NCI-H1092 treated with DMSO at 0.1 percent for 48 hours (cell line): ENCODE measurements around the gene CLDN6.

Experiments
- DNase-seq: peaks from one replicate; lab custom pipeline; 2025; lab: John Stamatoyannopoulos, UW

The CLDN6 gene

DNA sequence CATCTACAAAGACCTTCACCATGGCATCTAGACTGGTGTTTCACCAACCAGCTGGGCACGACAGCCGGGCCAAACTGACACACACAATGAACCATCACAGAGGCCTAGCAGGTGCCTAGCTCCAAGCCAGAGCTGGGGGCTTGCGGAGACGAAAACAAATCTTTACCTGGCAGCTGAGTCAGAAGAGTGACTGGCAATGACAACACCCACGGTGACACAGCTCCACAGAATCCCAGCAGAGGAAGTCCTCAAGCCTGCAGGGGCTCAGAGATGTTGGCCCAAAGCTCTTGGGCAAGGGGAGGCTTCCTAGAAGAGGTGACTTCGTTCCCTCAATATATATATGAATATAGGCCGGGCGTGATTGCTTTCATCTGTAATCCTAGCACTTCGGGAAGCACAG lies 33.5 kb upstream of the CLDN6 start:
- DNase-seq = no peak

DNA sequence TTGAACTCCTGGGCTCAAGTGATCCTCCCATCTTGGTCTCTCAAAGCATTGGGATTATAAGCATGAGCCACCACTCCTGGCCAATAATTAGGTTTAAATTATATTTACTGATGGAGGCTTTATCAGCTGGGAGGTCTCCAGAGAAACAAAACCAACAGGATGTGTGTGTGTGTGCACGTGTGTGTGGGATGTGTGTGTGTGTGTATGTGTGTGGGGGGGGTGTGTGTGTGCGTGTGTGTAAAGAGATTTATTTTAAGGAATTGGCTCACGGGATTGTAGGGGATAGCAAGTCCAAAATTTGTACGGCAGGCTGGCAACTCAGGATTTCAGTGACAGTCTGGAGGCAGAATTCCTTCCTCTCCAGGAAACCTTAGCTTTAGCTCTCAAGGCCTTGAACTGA lies 33.0 kb upstream of the CLDN6 start:
- DNase-seq = no peak

DNA sequence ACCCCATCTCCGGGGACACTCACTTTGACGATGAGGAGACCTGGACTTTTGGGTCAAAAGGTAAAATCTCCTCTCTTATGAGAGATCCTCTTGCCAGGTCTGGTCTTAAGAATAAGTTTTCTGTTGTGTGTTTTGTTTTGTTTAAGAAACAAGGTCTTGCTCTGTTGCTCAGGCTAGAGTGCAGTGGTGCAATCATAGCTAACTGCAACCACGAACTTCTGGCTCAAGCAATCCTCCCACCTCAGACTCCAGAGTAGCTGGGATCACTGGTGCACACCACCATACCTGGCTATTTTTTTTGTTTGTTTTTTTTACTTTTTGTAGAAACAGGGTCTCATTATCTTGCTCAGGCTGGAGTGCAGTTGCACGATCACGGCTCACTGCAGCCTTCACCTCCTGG lies 32.5 kb upstream of the CLDN6 start:
- DNase-seq = no peak

DNA sequence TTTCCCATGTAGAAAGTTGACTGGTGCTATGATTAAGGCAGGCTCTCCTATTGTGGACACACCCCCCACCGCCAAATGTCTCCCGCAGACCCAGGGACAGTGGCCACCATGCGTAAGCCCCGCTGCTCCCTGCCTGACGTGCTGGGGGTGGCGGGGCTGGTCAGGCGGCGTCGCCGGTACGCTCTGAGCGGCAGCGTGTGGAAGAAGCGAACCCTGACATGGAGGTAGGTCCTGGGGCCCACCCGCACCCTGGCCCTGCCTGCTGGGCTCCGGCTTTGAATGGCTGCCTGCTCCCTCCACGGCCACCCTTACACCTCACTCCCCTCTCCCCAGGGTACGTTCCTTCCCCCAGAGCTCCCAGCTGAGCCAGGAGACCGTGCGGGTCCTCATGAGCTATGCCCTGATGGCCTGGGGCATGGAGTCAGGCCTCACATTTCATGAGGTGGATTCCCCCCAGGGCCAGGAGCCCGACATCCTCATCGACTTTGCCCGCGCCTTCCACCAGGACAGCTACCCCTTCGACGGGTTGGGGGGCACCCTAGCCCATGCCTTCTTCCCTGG lies 32.0 kb upstream of the CLDN6 start:
- DNase-seq = no peak

DNA sequence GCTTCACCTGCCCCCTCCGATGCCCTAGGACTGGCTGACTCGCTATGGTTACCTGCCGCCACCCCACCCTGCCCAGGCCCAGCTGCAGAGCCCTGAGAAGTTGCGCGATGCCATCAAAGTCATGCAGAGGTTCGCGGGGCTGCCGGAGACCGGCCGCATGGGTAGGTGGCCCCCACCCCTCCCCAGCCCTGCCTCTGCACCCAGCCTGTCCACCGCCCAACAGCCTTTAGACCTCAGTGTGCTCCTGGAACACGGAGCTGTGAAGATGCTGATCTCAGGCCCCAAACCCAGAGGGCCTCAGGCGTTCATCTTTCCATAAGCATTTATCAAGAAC lies 29.4 kb upstream of the CLDN6 start:
- DNase-seq = no peak

DNA sequence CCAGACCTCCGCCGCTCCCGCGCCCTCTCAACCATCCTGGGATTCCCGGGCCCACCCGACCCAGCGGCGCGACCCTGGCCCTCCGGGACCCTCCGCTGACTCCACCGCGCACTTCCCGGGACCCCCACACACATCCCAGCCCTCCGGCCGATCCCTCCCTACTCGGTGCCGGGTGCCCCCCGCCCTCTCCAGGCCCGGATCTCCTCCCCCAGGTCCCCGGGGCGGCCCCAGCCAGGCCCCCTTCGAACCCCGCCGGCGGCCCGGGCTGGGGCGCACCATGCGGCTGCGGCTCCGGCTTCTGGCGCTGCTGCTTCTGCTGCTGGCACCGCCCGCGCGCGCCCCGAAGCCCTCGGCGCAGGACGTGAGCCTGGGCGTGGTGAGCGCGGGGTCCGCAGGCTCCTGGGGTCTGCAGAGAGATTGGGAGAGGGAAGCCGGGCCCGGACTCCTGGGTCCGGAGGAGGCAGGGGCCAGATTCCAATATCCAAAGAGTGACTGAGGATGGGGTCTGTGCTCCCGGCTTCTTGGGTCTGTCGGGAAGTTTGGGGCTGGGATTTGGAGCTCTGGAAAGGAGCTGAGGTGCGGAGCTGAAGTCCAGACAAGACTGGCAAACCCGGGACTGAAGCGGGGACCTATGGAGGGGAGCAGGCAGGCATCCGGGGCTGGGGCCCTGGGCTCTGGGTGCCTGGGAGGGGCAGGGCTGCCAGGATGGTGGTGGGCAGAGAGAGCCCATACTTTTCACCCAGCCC lies 28.8 kb upstream of the CLDN6 start:
- no peak for DNase-seq

DNA sequence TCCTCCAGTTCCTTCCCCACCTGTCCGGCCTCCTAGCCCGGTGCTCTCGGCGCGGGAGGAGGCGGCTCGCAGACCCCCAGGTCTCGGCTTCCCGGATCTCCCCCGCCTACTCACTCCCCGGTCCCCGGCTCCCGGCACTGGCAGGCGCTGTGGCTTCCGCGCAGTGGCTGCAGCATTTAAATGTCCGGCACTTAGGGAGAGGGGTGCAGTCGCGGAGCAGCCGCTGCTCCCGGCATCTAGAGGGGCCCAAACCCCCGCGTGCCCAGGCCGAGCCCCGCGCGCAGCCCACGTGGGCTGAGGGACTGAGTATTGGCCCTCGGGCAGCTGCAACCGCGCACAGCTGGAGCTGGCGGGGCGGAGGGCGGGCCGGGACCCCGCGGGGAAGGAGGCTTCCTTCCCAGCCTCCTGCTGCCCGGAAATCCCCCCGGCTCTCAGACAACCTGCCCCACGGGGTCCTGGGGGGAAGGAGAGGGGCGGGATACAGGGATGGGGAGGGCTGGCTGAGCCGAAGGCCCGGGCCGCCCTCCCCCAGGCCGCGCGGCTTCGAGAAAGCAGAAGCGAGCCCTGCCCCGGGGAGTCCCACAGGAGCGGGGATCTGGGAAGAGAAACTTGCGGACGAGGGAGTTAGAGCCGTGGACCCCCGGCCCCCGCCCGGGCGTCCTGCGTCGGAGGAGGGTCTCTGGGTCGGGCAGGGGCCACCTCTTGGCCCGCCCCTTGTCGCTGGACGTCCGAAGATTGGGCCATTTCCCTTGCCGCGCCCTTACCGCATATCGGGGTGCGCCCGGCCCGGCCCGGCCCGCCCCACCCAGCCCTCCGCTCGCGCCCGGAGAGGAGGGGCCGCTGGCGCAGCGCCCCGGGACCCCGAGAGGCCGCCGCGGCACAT lies 28.0 kb upstream of the CLDN6 start, which contains the start of gene MMP25:
Gene MMP25 (plus strand): TSS at position 804 of the 883 bp plus-strand sequence. CDS start 357 bp downstream, outside the sequence.
- DNase-seq = no peak

DNA sequence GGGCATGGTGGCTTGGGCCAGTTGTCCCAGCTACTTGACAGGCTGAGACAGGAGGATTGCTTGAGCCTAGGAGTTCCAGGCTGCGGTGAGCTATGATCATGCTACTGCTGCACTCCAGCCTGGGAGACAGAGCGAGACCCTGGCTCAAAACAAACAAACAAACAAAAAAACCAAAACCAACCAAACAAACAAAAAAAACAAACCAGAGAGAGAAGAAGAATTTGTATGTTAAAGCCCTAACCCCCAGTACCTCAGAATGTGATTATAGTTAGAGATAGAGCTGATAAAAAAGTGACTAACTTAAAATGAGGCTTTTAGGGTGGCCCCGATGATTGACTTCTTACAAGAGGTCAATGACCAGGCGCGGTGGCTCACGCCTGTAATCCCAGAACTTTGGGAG lies 26.7 kb upstream of the CLDN6 start:
- no peak for DNase-seq

DNA sequence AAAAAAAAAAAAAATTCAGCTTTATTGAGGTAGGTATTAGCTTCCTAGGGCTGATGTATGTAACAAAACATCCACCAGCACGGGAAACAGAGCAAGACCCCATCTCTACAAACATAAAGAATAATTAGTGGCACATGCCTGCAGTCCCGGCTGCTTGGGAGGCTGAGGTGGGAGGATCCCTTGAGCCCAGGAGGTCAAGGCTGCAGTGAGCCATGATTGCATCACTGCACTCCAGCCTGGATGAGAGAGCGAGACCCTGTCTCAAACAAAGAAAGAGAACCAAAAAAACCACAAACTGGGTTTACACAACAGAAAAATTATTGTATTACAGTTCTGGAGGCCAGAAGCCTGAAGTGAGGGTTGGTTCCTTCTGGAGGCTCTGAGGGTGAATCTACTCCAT lies 24.4 kb upstream of the CLDN6 start:
- DNase-seq = no peak

DNA sequence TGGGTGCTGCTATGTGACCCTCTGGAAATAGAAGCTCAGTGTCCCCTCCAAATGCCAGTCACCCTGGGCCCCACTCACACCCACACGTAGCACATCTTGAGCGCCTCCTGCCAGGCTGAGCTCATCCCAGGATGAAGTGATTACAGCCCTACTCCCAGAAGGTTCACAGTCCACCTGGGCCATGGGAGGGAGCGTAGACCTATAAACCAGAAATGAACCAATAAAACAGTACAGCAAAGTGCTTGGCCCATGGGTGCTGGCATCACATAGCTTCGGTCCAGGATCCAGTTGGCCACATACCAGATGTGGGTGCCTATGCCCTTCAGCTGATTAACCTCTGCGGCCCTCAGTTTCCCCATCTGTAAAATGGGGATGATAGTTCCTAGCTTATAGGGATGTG lies 20.9 kb upstream of the CLDN6 start:
- no peak for DNase-seq

DNA sequence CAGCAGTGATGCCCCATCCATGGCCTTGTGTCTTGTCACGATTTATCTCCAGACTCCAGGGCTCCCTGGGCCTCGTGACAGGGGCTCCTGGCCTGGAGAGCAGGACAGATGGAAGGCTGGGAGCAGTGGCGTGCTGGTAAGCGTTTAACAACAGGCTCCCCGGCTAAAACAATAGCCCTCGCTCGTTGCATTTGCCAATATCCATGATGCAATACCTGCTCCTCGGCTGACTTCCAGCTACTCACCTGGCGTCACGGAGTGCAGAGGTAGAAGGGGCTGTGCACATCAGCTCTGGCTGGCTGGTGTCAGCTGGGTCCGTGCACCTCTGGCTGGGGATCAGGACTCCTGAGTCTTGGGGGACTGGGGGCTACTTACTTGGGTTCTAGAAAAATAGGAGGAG lies 20.3 kb upstream of the CLDN6 start:
- DNase-seq = no peak

DNA sequence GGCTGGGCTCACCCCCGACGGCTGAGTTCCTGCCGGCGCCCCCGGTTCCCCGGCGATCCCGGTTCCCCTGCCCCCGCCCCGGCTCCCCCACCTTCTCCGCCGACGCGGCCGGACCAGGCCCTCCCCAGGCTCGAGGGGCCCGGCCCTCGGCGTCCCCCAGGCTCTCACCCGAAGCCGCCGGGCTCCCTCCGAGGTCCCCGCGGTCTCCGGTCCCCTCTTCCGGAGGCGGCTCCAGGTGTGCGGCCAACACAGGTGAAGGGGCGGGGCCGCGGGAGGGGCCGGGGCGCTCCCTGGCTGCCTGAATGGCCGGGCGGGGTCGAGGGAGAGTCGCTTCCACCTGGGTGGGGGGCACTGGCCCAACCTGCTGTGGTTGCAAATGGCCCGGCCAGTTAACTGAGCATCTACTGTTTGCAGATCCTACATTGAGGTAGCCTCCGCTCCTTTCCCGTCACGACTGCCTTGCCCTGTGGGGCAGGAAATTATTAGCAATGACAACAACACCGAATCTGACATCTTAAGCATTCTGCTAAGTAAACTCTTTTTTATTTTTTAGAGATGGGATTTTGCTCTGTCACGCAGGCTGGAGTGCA lies 18.8 kb upstream of the CLDN6 start, which contains the start of gene BICDL2:
Gene BICDL2 (minus strand): TSS at position 219 of the 590 bp plus-strand sequence. CDS start 1,448 bp downstream, outside the sequence.
- DNase-seq = no peak

DNA sequence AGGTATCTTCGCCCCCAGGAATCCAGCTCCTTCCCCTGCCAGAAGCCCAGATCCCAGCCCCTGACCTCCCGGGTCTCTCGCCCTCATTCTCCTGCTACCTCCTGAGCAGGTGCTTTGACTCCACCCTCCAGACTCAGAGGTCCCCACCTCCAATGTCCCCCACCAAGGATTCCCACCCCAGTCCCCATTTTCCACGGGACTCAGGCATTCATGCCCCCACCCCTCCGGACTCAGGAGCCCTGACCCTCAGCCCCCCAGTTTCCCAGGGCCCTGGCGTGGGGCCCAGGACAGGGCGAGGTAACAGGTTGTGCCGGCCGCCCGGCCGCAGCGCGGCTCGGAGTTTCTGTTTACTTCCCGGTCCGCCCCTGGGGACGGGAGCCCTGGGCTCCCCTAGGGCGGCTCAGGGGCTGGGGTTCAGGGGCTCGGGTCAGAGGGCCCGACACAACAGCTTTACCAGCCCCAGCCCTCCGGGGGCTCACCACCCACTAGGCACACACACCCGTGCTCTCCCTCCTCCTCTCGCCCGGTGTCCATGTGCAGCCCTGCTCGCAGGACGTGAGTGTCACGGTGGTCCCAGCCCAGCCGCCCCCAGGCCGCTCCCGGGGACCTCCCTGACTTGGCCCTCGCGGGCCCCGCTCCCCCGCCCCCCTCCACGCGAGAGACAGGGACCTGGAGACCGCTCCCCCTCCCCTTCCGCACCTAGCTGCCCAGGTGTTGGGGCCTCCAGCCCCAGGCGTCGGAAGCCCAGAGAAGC lies 18.2 kb upstream of the CLDN6 start:
- DNase-seq = no peak

DNA sequence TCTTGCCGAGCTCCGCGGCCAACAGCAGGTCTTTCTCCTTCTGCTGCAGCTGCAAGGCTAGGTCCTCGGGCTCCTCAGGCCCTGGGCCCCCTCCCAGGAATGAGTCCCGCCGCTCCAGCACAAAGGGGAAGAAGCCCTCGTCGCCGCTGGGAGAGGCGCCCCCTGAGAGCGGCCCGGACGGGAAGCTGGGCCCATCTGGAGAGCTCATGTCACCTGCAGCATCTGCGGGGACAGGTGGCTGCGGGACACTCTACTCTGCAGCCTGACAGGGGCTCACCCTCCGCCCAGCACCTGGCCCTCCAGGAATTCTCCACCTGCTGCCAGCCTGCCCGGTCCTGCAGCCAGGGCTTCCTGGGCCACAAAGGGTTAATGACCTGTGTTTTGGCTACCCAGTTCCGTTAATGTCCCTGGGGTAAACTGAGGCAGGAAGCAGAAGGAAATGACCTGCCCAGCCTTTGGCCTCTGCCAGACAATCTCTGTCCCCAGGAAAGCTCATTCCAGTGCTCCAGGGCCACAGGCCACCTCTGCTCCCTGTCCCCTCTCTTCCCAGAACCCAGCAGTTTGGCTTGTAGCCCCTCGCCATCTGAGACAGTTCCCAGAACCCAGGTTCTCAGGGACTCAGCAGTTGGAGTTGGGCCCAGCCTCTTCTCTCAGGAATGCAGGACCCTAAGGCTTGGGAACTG lies 17.4 kb upstream of the CLDN6 start:
- DNase-seq = no peak

DNA sequence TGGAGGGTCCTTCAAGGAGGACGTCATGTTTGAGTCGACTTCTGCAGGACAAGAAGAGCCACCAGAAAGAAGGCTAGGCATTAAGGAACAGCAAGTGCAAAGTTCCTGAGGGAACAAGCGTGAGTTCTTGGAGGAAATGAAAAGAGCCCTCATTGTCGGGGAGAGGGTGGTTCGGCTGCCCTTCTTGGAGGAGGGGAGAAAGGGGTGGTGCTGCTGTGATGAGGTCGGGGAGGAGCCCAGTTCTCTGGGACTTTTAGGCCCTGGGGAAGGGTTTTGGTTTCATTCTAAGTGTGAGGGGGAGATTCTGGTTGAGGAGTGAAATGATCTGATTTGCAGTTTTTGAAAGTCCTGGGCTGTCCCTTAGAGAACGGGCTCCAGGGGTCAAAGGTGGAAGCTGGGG lies 14.6 kb upstream of the CLDN6 start:
- no peak for DNase-seq

DNA sequence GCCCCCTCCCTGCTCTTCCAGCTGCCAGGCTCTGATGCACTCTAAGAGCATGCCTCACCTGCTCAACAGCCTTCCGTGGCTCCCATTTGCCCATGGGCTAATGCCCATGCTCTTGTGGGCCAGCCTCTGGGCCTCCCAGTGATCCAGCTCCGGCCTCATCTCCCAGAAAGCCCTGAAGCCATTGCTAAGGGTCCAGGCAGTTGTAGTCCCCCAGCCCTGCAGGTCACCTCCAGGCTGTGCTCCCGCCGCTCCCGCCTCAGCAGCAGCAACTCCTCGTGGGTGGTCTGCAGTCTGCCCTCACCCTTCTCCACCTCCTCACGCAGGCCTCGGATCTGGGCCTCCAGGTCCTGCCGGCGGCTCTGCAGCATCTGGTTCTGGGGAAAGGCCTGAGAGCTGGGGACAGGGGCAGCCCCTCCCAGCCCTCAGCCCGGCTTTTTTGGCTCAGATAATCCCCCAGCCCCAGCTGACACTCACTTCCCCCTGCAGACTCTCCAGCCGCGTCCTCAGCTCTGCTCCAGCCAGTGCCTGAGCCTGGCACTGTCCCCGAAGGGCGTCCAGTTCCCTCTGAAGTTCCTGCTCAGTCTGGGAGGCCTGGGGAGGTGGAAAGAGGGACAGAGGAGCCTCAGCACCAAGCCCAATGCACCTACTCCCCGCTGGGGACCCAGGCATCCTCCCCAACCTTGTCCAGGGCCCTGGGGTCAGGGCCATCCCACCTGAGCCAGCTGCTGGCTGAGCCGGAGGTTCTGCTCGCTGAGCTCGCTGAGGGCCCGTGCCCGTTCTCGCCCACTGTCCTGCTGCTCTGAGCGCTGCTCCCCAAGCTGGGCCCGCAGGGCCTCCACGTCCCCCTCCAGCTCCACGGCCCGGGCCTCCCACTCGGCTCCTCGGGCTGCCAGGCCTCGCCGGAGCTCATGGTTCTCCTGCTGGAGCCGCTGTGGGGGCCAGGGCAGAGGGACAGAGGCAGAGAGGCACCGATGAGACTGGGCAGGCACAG lies 12.5 kb upstream of the CLDN6 start:
- DNase-seq = no peak

DNA sequence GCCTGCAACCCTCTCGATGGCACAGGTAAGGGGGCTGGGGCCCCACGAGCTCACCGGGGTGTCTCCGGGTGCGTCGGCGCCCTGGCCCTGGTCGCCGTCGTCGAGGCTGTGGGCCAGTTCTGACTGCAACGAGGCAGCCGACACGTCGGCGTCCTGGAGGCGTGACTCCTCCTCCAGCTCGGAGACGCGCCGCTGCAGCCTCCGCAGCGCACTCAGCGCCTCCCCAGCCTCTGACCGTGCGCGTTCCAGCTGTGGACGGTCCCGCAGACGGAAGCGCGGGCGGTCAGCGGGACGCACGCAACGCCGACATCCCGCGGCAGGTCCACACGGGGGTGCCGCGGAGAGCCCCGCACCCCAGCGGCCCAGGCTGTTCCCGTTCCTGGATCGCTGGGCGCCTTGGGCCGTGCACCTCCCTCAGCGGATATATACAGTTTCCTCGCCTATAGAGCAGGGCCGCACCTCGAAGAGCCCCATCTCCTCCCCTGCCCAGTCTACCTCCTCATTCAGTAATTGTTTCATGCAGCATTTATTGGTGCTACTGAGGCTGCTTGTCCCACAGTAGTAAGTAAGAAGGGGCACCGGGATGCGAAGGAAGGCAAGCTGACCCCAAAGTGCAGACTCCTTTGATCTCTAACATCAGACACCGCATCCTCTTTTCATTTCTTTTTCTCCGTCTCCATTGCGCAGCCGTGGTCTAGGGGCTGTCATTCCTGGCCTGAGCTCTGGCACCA lies 11.7 kb upstream of the CLDN6 start:
- no peak for DNase-seq

DNA sequence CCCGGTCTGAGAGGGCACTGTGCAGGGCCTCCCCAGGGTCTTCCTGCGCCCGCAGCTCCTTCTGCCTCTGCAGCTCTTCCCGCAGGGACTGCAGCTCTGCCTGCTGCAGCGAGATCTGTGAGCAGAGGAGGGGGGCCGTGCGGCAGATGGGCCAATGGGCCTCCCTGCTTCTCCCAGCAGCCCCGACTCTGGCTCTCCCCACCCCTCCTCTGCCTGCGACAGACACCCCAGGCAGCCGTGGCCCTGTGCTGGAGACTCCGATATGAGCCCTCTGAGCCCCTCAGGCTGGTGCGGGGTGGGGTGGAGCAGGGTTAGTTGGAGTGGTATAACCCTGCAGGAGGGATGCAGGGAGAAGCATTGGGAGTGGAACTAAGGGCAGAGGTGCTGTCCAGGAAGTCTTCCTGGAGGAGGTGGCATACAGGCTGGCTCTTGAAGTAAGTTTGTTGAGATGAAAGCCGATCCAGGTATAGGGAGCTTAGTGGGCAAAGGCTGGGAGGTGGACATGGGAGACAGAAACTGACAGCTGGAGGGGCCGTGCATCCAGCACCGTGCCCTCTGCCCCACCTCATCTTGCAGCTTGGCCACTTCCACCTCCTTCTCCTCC lies 10.8 kb upstream of the CLDN6 start:
- DNase-seq = no peak
